OCI-LY7 (cell line): ENCODE data around the gene MOB3A. TPM values are rescaled to one million over a fixed set of nuclear protein-coding genes. Genes with fewer than 3 reads are reported as not detected.

ENCODE experiments used
- BruUV-seq: library from RNA; stranded (reverse); fragments of 400-500 nt; replicated peaks from 2 replicates; lab custom pipeline; 2021; lab: Mats Ljungman, UMichigan
- CTCF ChIA-PET: fragments of 300-600 bp; sonication (Branson Sonifier 250); formaldehyde crosslinking; loops from one replicate; lab custom pipeline; 2022; ENCODE audit warnings: antibody characterized with exemption; ENCODE audit not compliant: unreplicated experiment; lab: Charles Lee
- POLR2A ChIA-PET: fragments of 300-600 bp; sonication (Branson Sonifier 250); formaldehyde crosslinking; loops from one replicate; lab custom pipeline; 2022; ENCODE audit warnings: antibody characterized with exemption; lab: Charles Lee
- DNase-seq: peaks from one replicate; pipeline ENCODE4 v3.0.0-alpha.2; 2015; ENCODE audit warnings: low spot score
- H2AFZ ChIP-seq: fragments of 200-600 bp; sonication (generic), shearing (Covaris generic); 2 replicates; pipeline ENCODE4 v1.6.1; 2014; ENCODE audit warnings: mild to moderate bottlenecking, antibody characterized with exemption, low read length, moderate library complexity
- H3K27ac ChIP-seq: fragments of 200-600 bp; sonication (generic); 2 replicates; pipeline ENCODE4 v1.5.1; 2014; ENCODE audit warnings: mixed run types, low read depth, mild to moderate bottlenecking, moderate library complexity, low read length, inconsistent platforms; ENCODE audit not compliant: poor library complexity, severe bottlenecking
- H3K36me3 ChIP-seq: fragments of 200-600 bp; sonication (generic); 2 replicates; pipeline ENCODE4 v1.6.1; 2014; ENCODE audit warnings: mild to moderate bottlenecking, antibody characterized with exemption, low read length, moderate library complexity, mixed read lengths; ENCODE audit not compliant: insufficient read depth
- H3K4me1 ChIP-seq: fragments of 200-600 bp; sonication (generic); 2 replicates; pipeline ENCODE4 v1.5.1; 2014; ENCODE audit warnings: mild to moderate bottlenecking, low read length; ENCODE audit not compliant: insufficient read depth, poor library complexity, severe bottlenecking
- H3K4me2 ChIP-seq: fragments of 200-600 bp; sonication (generic); 2 replicates; pipeline ENCODE4 v1.6.1; 2014; ENCODE audit warnings: mild to moderate bottlenecking, low read length
- H3K4me3 ChIP-seq: fragments of 200-600 bp; sonication (generic); 2 replicates; pipeline ENCODE4 v1.5.1; 2014; ENCODE audit warnings: mild to moderate bottlenecking, low read depth, low read length; ENCODE audit not compliant: poor library complexity, severe bottlenecking
- H3K79me2 ChIP-seq: fragments of 200-600 bp; sonication (generic); 2 replicates; pipeline ENCODE4 v1.6.1; 2016; ENCODE audit warnings: low read depth, mild to moderate bottlenecking, low read length, moderate library complexity, mixed read lengths; ENCODE audit not compliant: insufficient read depth
- H3K9me2 ChIP-seq: fragments of 200-600 bp; sonication (generic); 2 replicates; pipeline ENCODE4 v1.6.1; 2016; ENCODE audit warnings: mild to moderate bottlenecking, low read length, mixed read lengths; ENCODE audit not compliant: insufficient read depth
- H3K9me3 ChIP-seq: fragments of 200-600 bp; sonication (generic); 2 replicates; pipeline ENCODE4 v1.6.1; 2014; ENCODE audit warnings: mild to moderate bottlenecking, mixed run types, low read length, mixed read lengths
- H4K20me1 ChIP-seq: fragments of 200-600 bp; sonication (generic); 2 replicates; pipeline ENCODE4 v1.6.1; 2014; ENCODE audit warnings: mild to moderate bottlenecking, antibody characterized with exemption, low read length, moderate library complexity, mixed read lengths; ENCODE audit not compliant: insufficient read depth
- EZH2phosphoT487 ChIP-seq: fragments of 200-600 bp; sonication (generic); IDR thresholded peaks from 2 replicates; pipeline ENCODE4 v1.6.1; 2018; ENCODE audit warnings: low read depth, borderline replicate concordance, mild to moderate bottlenecking, mixed run types, antibody characterized with exemption, low read length, moderate library complexity, mixed read lengths
- intact Hi-C: fragments of 100-400 bp; cut with micrococcal nuclease; formaldehyde crosslinking; loops from one replicate; pipeline ENCODE4 v1.10.0; 2022; ENCODE audit not compliant: unreplicated experiment
- total RNA-seq, 2 experiments: library from RNA; depleted of rRNA in 1 of 2; stranded (reverse); fragments of >200 nt in 1 of 2; shearing (Covaris generic) in 1 of 2; gene quantifications; 2 replicates each; pipeline ENCODE4 v1.2.3, GENCODE V29; 2014 to 2022
- TF ChIP-seq, protein P1 (sequence below): fragments of 200-600 bp; sonication (generic); conservative IDR thresholded peaks from 2 replicates; pipeline ENCODE4 v1.5.1; 2014; ENCODE audit warnings: mild to moderate bottlenecking, antibody characterized with exemption, low read length, moderate library complexity, mixed read lengths

MOB3A gene
- total RNA-seq, 2 experiments from 2014 or later, result 54.6 to 111 TPM

- H3K4me2 ChIP-seq, result no peak overlapping the region
These were observed 23.2 kb downstream of the MOB3A start for GRCh38 chr19:2072757-2073551.

GRCh38 chr19:2070986-2071673 is 25.0 kb downstream of the MOB3A start:
- intact Hi-C loops, result no loop called here
- H3K4me2 ChIP-seq, result no peak overlapping the region
- H2AFZ ChIP-seq, result no peak overlapping the region
- TF ChIP-seq, protein P1, sequence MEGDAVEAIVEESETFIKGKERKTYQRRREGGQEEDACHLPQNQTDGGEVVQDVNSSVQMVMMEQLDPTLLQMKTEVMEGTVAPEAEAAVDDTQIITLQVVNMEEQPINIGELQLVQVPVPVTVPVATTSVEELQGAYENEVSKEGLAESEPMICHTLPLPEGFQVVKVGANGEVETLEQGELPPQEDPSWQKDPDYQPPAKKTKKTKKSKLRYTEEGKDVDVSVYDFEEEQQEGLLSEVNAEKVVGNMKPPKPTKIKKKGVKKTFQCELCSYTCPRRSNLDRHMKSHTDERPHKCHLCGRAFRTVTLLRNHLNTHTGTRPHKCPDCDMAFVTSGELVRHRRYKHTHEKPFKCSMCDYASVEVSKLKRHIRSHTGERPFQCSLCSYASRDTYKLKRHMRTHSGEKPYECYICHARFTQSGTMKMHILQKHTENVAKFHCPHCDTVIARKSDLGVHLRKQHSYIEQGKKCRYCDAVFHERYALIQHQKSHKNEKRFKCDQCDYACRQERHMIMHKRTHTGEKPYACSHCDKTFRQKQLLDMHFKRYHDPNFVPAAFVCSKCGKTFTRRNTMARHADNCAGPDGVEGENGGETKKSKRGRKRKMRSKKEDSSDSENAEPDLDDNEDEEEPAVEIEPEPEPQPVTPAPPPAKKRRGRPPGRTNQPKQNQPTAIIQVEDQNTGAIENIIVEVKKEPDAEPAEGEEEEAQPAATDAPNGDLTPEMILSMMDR, result no peak
- no peak for TF ChIP-seq EZH2phosphoT487
- H4K20me1 ChIP-seq, result no peaks in the 10 kb centered on the region
- ChIA-PET POLR2A (interaction anchor here (0.8 kb wide), 1 partner anchor 21 kb away, joined by 3 read pairs; no protein-coding TSS in a partner anchor), CTCF (no interaction called here)
- H3K9me2 ChIP-seq, result no peaks in the 10 kb centered on the region
- DNase-seq, result no peak
- no peak overlapping the region for H3K4me3 ChIP-seq
- H3K36me3 ChIP-seq, result peaks cover 74% of the 10 kb centered on the region
- peaks cover 38% of the 10 kb centered on the region for H3K4me1 ChIP-seq
- BruUV-seq, result TSS peak; percentile 75
- H3K9me3 ChIP-seq, result no peaks in the 10 kb centered on the region
- no peak overlapping the region for H3K27ac ChIP-seq
- H3K79me2 ChIP-seq, result peaks cover 11% of the 10 kb centered on the region; the same call in 1 of the 2 replicates

More at GRCh38 chr19:2072757-2073551, 23.2 kb downstream of the MOB3A start:
- no peaks in the 10 kb centered on the region for H3K9me2 ChIP-seq
- intact Hi-C loops, result no loop called here
- TF ChIP-seq, protein P1, result no peak
- no peak for TF ChIP-seq EZH2phosphoT487
- POLR2A ChIA-PET, result no interaction called here
- peaks cover 28% of the 10 kb centered on the region for H3K4me1 ChIP-seq
- H4K20me1 ChIP-seq, result no peaks in the 10 kb centered on the region
- no peak overlapping the region for H2AFZ ChIP-seq
- no TSS peak for BruUV-seq
- H3K4me3 ChIP-seq, result no peak overlapping the region
- H3K27ac ChIP-seq, result peak overlapping the region; percentile 69
- peaks cover 18% of the 10 kb centered on the region; the same call in 1 of the 2 replicates for H3K79me2 ChIP-seq
- no peak for DNase-seq
- CTCF ChIA-PET, result no interaction called here
- no peaks in the 10 kb centered on the region for H3K9me3 ChIP-seq
- peaks cover 92% of the 10 kb centered on the region for H3K36me3 ChIP-seq
